Measurements from ENCODE around the gene LNP1. TPM values are rescaled to one million over a fixed set of nuclear protein-coding genes. Genes with fewer than 3 reads are reported as not detected.
A peak's percentile ranks its signal among the peaks of the same experiment; 100 is the strongest.
"Not testable (repeated sequence)": the region's sequence is repeated elsewhere in the genome, so short reads cannot be mapped to it uniquely, and the experiment has no call there.

The LNP1 gene, protein sequence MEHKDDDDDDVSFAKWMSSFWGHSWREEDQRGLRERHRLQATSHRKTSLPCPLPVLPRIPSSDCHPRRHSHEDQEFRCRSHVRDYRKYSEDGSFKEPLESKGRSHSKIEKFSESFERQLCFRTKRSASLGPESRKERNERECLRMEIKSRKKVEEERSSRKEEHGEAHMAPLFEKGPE
- polyA plus RNA-seq (2013, experiment 1 of 2): 5.2 TPM
- polyA plus RNA-seq (2013, experiment 2 of 2): 7.0 TPM

DNA sequence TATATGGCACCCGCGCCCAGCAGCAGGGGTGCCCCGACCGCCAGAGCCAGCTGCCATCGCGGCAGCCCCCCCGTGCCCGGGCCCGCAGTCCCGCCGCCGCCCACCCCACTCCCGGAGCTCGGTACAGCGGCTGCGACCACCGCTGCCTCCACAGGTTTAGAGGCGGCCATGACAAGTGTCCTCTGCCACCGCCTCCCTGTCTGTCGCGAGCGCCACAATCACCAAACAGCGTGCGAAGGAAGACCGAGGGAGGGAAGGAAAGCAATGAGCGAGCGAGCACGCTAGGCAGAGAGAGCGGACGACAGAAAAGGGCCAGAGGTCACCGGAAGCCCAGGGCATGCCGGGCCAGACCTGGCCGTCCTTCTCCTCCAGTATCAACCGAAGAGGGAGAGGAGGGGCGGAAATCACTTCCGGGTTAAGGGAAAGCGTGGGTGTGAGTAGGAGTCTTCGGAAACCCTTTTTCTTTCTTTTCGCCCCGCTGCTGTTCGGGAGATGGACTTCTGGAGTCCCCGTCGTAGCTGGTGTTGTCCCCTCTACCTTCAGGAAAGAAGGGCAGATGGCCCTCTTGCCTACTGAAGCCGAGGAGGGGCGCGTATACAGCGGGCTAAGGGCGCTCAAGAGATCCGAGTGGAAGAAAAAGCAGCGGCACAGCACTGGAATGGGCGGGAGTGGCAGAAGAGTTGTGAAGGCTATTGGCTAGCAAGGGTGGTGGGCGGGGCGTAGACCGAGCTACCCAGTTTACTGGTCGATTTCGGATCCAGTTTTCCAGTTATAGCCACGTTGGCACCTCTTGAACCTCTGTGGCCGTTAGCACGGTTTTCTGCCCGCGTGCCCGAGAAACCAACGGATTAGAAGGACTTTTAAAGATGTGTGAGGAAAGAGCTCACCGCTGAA lies at the start of gene LNP1, which contains the start of gene TOMM70:
Gene LNP1, plus strand, starts transcription at position 760 of the 894 bp plus-strand sequence. CDS start 28,191 bp downstream, outside the sequence.
Gene TOMM70, minus strand, starts transcription at position 310 of the 894 bp plus-strand sequence. Its CDS starts 140 bp downstream, at position 170.
- Histone ChIP-seq H3K27ac (ENCODE audit: low read depth, low read length) (peak within 1 kb of the TSS; percentile 95), H3K4me3 (ENCODE audit: low read length) (peak within 1 kb of the TSS; percentile 85), H3K36me3 (ENCODE audit: insufficient read depth, low read length) (no peaks in the 10 kb centered on the region), H3K9me3 (ENCODE audit: insufficient read depth, low read depth, low read length) (no peaks in the 10 kb centered on the region), H3K4me1 (ENCODE audit: insufficient read depth, low read length) (peaks cover 14% of the 10 kb centered on the region), H3K9ac (ENCODE audit: low read depth, low read length) (peak within 1 kb of the TSS; percentile 94), H3K27me3 (ENCODE audit: insufficient read depth, low read length) (no peaks in the 10 kb centered on the region)
- under 1% methylated on average over 63 of the region's 64 CpGs for WGBS

DNA sequence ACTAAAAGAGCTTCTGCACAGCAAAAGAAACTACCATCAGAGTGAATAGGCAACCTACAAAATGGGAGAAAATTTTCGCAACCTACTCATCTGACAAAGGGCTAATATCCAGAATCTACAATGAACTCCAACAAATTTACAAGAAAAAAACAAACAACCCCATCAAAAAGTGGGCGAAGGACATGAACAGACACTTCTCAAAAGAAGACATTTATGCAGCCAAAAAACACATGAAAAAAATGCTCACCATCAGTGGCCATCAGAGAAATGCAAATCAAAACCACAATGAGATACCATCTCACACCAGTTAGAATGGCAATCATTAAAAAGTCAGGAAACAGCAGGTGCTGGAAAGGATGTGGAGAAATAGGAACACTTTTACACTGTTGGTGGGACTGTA lies 49.6 kb upstream of the LNP1 start:
- not testable (repeated sequence) for H3K27me3 ChIP-seq (ENCODE audit: insufficient read depth, low read length); H3K4me3 ChIP-seq (ENCODE audit: low read length); H3K27ac ChIP-seq (ENCODE audit: low read depth, low read length); H3K9ac ChIP-seq (ENCODE audit: low read depth, low read length); H3K4me1 ChIP-seq (ENCODE audit: insufficient read depth, low read length); H3K9me3 ChIP-seq (ENCODE audit: insufficient read depth, low read depth, low read length)
- WGBS: 100% methylated on average over 1 of the region's 2 CpGs
- peaks cover 55% of the 10 kb centered on the region for H3K36me3 ChIP-seq (ENCODE audit: insufficient read depth, low read length)

DNA sequence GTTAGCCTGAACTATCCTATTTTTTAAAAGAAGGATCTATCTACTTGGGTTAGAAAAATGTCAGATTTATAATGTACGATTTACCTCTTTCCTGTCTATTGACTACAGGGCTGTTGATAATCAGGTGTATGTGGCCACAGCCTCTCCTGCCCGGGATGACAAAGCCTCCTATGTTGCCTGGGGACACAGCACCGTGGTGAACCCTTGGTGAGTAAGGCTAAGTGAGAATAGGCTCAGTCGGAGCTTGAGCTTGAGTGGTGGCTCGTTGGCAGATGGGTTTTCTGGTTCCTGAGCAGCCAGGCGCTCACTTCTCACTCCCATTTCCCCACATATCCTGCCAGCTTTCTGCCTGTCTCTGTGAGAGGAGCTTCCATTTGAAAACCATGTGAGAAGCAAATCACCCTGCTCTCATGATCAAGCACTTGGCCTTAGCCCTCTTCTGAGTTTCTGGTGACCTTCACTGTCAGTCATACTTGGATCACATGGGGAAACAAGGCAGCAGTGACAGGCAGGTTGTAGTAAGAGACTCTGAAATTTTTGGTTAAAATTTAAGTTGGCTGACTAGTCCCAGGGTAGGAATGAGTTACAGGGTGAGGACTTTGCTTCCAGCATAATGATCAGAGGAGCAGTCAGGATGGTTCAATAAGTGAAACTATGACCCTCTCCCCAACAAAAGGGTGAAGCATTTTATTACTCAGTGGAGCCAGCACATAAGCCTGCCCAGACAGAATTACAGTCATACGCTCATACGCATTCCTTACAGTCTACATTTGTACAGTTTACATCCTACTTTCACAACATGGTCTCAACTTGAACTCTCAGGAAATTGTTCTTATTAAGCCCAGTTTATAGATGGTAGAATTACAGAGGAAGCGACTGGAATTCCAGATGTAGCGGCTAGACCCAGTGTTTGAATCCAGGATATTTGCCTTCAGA lies 48.8 kb upstream of the LNP1 start:
- Histone ChIP-seq H3K4me3 (ENCODE audit: low read length) (no peak overlapping the region), H3K36me3 (ENCODE audit: insufficient read depth, low read length) (peaks cover 55% of the 10 kb centered on the region), H3K9ac (ENCODE audit: low read depth, low read length) (no peak overlapping the region), H3K27ac (ENCODE audit: low read depth, low read length) (no peak overlapping the region), H3K27me3 (ENCODE audit: insufficient read depth, low read length) (no peaks in the 10 kb centered on the region), H3K9me3 (ENCODE audit: insufficient read depth, low read depth, low read length) (no peaks in the 10 kb centered on the region), H3K4me1 (ENCODE audit: insufficient read depth, low read length) (no peaks in the 10 kb centered on the region)
- WGBS: 94% methylated on average over 10 of the region's 10 CpGs

DNA sequence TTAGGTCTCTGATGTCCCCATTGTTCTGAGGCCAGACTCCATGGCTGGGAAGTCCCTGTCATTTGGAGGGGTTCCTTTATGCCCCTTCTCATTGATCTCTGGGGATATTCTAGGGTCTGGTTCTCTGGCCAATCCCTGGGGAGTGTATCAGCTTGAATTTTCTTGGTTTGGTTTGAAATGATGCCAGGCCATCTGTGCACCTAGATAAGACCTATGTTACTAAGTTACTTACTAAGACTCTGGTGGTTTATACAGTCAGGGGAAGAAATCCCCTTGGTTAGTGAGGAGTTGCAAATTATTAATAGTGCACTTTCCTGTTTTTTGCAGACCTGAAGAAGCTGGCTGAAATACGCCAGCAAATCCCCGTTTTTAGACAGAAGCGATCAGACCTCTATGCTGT lies 46.5 kb upstream of the LNP1 start:
- no peak overlapping the region for H3K27ac ChIP-seq (ENCODE audit: low read depth, low read length)
- no peak overlapping the region for H3K4me3 ChIP-seq (ENCODE audit: low read length)
- H3K27me3 ChIP-seq (ENCODE audit: insufficient read depth, low read length): no peaks in the 10 kb centered on the region
- WGBS: 97% methylated on average over 3 of the region's 3 CpGs
- H3K9ac ChIP-seq (ENCODE audit: low read depth, low read length): no peak overlapping the region
- H3K36me3 ChIP-seq (ENCODE audit: insufficient read depth, low read length): peaks cover 41% of the 10 kb centered on the region
- no peaks in the 10 kb centered on the region for H3K4me1 ChIP-seq (ENCODE audit: insufficient read depth, low read length)
- H3K9me3 ChIP-seq (ENCODE audit: insufficient read depth, low read depth, low read length): no peaks in the 10 kb centered on the region

DNA sequence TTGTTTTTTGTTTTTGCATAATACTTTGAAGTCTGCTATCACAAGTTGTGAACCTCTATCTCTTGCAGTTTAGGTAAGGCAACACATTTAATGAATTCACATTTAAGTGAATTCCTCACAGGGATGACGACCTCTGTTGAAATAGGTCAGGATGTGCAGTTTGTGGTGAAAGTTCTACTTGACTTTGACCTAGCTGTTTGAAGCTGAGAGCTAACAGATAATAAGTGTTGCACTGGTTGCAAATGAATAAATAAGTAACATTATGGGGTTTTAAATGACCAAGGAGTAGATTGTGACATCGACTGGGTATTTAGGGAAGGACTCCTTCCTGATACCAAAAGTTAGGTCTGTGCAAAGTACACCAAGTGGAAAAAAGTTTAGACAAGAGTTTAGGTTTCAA lies 42.9 kb upstream of the LNP1 start:
- peaks cover 47% of the 10 kb centered on the region for H3K36me3 ChIP-seq (ENCODE audit: insufficient read depth, low read length)
- peaks cover 6% of the 10 kb centered on the region; the same call in 1 of the 2 replicates for H3K9me3 ChIP-seq (ENCODE audit: insufficient read depth, low read depth, low read length)
- H3K27ac ChIP-seq (ENCODE audit: low read depth, low read length): no peak overlapping the region
- H3K27me3 ChIP-seq (ENCODE audit: insufficient read depth, low read length): no peaks in the 10 kb centered on the region
- no peak overlapping the region for H3K4me3 ChIP-seq (ENCODE audit: low read length)
- H3K4me1 ChIP-seq (ENCODE audit: insufficient read depth, low read length): no peaks in the 10 kb centered on the region
- H3K9ac ChIP-seq (ENCODE audit: low read depth, low read length): no peak overlapping the region
- 94% methylated on average over 2 of the region's 2 CpGs for WGBS

DNA sequence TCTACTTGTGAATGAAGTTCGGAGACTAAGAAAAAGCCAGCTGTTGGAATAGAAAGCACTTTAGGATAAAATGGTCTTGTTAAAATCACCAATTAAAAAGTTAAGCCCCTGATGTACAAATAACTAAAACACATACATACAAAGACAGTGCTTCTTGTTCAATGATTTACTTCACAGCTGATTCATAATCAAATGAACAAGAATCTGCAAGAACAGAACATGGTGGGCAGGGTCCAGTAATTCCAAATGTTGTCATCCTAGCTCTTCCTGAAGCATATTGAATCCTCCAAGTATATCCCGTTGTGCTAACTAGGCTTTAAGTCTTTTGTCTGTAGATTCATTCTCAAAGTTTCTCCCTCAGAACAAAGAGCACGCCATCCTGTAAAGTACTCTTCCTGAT lies 42.3 kb upstream of the LNP1 start:
- 96% methylated on average over 2 of the region's 3 CpGs for WGBS
- H3K9me3 ChIP-seq (ENCODE audit: insufficient read depth, low read depth, low read length): peaks cover 6% of the 10 kb centered on the region; the same call in 1 of the 2 replicates
- no peak overlapping the region for H3K9ac ChIP-seq (ENCODE audit: low read depth, low read length)
- H3K27ac ChIP-seq (ENCODE audit: low read depth, low read length): no peak overlapping the region
- H3K4me1 ChIP-seq (ENCODE audit: insufficient read depth, low read length): no peaks in the 10 kb centered on the region
- H3K4me3 ChIP-seq (ENCODE audit: low read length): no peak overlapping the region
- H3K27me3 ChIP-seq (ENCODE audit: insufficient read depth, low read length): no peaks in the 10 kb centered on the region
- H3K36me3 ChIP-seq (ENCODE audit: insufficient read depth, low read length): peaks cover 50% of the 10 kb centered on the region

DNA sequence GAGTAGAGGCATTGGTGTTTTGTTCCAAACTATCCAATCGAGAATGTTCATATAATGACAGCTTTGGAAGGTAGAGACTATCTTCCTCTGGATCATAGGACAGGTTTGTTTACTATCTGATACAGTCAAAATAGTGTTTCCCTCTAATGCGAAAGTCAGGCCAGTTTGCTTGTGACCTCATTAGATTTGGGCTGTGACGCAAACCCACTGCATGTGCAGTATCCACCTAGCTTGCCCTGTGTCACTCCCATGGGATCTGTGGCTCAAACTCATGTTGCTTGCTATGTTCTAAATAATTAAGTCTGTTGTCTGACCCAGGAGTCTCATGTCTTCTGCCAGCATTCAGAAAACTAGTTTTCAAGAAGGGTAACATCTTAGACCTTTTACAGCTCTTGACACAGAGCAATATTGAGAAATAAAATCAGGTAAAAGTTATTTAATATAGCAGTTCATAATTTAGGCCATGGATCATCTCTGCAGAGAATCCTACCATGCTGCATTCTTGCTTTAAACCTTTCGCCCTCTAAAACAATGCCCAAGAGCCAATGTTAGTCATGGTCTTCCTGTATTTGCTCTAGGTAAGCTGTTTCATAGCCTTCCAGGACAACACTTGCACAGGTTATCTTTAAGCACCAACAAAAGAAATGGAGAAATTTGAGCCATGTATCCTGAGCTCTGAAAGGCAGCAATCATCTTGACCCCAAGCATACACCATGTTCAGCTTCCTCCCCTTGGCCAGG lies 40.4 kb upstream of the LNP1 start:
- Histone ChIP-seq H3K4me1 (ENCODE audit: insufficient read depth, low read length) (no peaks in the 10 kb centered on the region), H3K4me3 (ENCODE audit: low read length) (no peak overlapping the region), H3K36me3 (ENCODE audit: insufficient read depth, low read length) (peaks cover 53% of the 10 kb centered on the region), H3K9me3 (ENCODE audit: insufficient read depth, low read depth, low read length) (peaks cover 6% of the 10 kb centered on the region; the same call in 1 of the 2 replicates), H3K27me3 (ENCODE audit: insufficient read depth, low read length) (no peaks in the 10 kb centered on the region), H3K9ac (ENCODE audit: low read depth, low read length) (no peak overlapping the region), H3K27ac (ENCODE audit: low read depth, low read length) (no peak overlapping the region)
- 94% methylated on average over 4 of the region's 4 CpGs for WGBS

DNA sequence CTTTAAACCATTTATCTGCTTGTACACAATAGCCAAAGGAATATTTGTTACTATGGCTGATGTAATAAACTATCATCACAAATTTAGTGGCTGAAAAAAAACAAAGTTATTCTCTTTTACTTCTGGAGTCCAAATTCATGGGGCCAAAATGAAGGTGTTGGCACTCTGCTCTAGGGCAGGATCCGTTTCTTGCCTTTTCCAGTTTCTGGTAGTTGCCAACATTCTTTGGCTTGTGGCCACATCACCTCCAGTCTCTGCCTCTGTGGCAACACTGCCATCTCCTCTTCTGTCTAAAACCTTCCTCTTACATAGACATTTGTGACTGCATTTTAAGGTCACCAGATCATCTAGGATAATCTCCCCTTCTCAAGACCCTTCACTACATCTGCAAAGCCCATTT lies 39.4 kb upstream of the LNP1 start:
- no peak overlapping the region for H3K9ac ChIP-seq (ENCODE audit: low read depth, low read length)
- H3K27ac ChIP-seq (ENCODE audit: low read depth, low read length): no peak overlapping the region
- H3K36me3 ChIP-seq (ENCODE audit: insufficient read depth, low read length): peaks cover 59% of the 10 kb centered on the region
- no peaks in the 10 kb centered on the region for H3K4me1 ChIP-seq (ENCODE audit: insufficient read depth, low read length)
- H3K4me3 ChIP-seq (ENCODE audit: low read length): no peak overlapping the region
- no peaks in the 10 kb centered on the region for H3K27me3 ChIP-seq (ENCODE audit: insufficient read depth, low read length)
- 93% methylated on average over 1 of the region's 1 CpG for WGBS
- peaks cover 6% of the 10 kb centered on the region; the same call in 1 of the 2 replicates for H3K9me3 ChIP-seq (ENCODE audit: insufficient read depth, low read depth, low read length)

DNA sequence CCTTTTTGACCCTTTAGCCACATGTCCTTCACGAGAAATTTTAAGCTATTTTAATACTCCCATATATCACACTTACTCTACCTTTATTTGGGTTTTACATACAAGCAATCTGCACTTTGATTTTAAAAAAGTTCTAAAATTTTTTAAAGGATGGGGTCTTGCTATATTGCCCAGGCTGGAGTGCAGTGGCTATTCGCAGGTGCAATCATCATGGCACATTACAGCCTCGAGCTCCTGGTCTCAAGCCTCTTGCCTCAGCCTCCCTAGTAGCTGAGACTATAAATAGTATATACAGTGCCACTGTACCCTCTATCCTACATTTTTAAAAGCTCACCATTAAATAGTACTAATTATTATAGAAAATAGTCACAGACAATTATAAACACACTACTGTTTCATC lies 36.9 kb upstream of the LNP1 start:
- Histone ChIP-seq H3K4me1 (ENCODE audit: insufficient read depth, low read length) (no peaks in the 10 kb centered on the region), H3K4me3 (ENCODE audit: low read length) (no peak overlapping the region), H3K27ac (ENCODE audit: low read depth, low read length) (no peak overlapping the region), H3K36me3 (ENCODE audit: insufficient read depth, low read length) (peaks cover 83% of the 10 kb centered on the region), H3K9ac (ENCODE audit: low read depth, low read length) (no peak overlapping the region), H3K27me3 (ENCODE audit: insufficient read depth, low read length) (no peaks in the 10 kb centered on the region), H3K9me3 (ENCODE audit: insufficient read depth, low read depth, low read length) (peaks cover 6% of the 10 kb centered on the region; the same call in 1 of the 2 replicates)
- 91% methylated on average over 3 of the region's 3 CpGs for WGBS

DNA sequence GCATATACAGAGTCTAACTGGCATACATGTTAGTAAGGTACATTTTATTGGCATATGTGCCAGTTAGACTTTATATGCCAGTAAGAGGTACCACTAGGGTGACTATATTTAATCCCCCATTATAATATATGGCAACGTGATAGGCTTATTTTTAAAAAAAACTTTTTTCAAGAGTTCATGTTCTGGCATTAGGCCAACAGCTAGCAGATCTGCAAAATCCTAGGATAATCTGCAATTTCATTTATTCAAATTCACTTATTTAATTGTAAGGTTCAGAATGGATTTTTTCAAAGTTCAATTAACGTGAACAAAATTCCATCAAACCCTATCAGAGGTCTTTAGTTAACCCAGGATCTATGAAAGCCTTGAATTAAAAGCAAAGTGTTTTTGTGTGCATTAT lies 34.9 kb upstream of the LNP1 start:
- no peak overlapping the region for H3K4me3 ChIP-seq (ENCODE audit: low read length)

More for the DNA sequence above, 34.9 kb upstream of the LNP1 start:
- Histone ChIP-seq H3K36me3 (ENCODE audit: insufficient read depth, low read length) (peaks cover 98% of the 10 kb centered on the region), H3K27me3 (ENCODE audit: insufficient read depth, low read length) (no peaks in the 10 kb centered on the region), H3K9ac (ENCODE audit: low read depth, low read length) (no peak overlapping the region), H3K9me3 (ENCODE audit: insufficient read depth, low read depth, low read length) (peaks cover 6% of the 10 kb centered on the region; the same call in 1 of the 2 replicates), H3K27ac (ENCODE audit: low read depth, low read length) (no peak overlapping the region), H3K4me1 (ENCODE audit: insufficient read depth, low read length) (peaks cover 4% of the 10 kb centered on the region; the same call in 1 of the 2 replicates)
- WGBS: 100% methylated on average over 2 of the region's 2 CpGs
